NCI-H345 (cell line): ENCODE results near the gene SIPA1L2.

Experiments
- DNase-seq: peaks from one replicate; lab custom pipeline; 2025; lab: John Stamatoyannopoulos, UW

The SIPA1L2 gene

GRCh38 chr1:232643251-232643650 lies 13.3 kb upstream of the SIPA1L2 start:
- DNase-seq = no peak

GRCh38 chr1:232641507-232641906 lies 11.6 kb upstream of the SIPA1L2 start:
- no peak for DNase-seq

- DNase-seq = no peak
Observed at GRCh38 chr1:232636799-232637198, 6.9 kb upstream of the SIPA1L2 start.

GRCh38 chr1:232635778-232636356 lies 5.9 kb upstream of the SIPA1L2 start:
- peak; percentile 67 for DNase-seq

GRCh38 chr1:232635279-232635678 lies 5.3 kb upstream of the SIPA1L2 start:
- DNase-seq = no peak

- DNase-seq = peak; percentile 8
Observed at GRCh38 chr1:232634096-232634495, 4.2 kb upstream of the SIPA1L2 start.

- DNase-seq = no peak
Observed at GRCh38 chr1:232630894-232631195, 912 bp upstream of the SIPA1L2 start.

GRCh38 chr1:232629250-232630046 lies 485 bp downstream of the SIPA1L2 start:
- DNase-seq = peak; percentile 34

GRCh38 chr1:232628335-232629249 lies 1.3 kb downstream of the SIPA1L2 start:
- DNase-seq = peak; percentile 11

- peak; percentile 74 for DNase-seq
Observed at GRCh38 chr1:232627645-232628334, 2.1 kb downstream of the SIPA1L2 start.

GRCh38 chr1:232627171-232627570 lies 2.8 kb downstream of the SIPA1L2 start:
- DNase-seq = no peak

GRCh38 chr1:232626452-232626851 lies 3.5 kb downstream of the SIPA1L2 start:
- no peak for DNase-seq

GRCh38 chr1:232625319-232625868 lies 4.5 kb downstream of the SIPA1L2 start:
- no peak for DNase-seq

GRCh38 chr1:232624546-232625281 lies 5.2 kb downstream of the SIPA1L2 start:
- no peak for DNase-seq

GRCh38 chr1:232622981-232623380 lies 7.0 kb downstream of the SIPA1L2 start:
- no peak for DNase-seq

GRCh38 chr1:232622378-232622777 lies 7.6 kb downstream of the SIPA1L2 start:
- DNase-seq = peak; percentile 42

- DNase-seq = peak; percentile 33
Observed at GRCh38 chr1:232621050-232621449, 8.9 kb downstream of the SIPA1L2 start.

- DNase-seq = peak; percentile 90
Observed at GRCh38 chr1:232620356-232620969, 9.5 kb downstream of the SIPA1L2 start.

GRCh38 chr1:232617237-232617636 lies 12.7 kb downstream of the SIPA1L2 start:
- DNase-seq = no peak

- no peak for DNase-seq
Observed at GRCh38 chr1:232615306-232615800, 14.6 kb downstream of the SIPA1L2 start.
